Smooth muscle cell (in vitro differentiated cells): ENCODE measurements around the gene MAPK9. TPM values are rescaled to one million over a fixed set of nuclear protein-coding genes. Genes with fewer than 3 reads are reported as not detected.

ENCODE experiments used
- DNase-seq: peaks from one replicate; lab custom pipeline; 2025; ENCODE audit not compliant: unreplicated experiment; lab: John Stamatoyannopoulos, UW
- H2AFZ ChIP-seq: fragments of 200-600 bp; sonication (generic); 2 replicates; pipeline ENCODE4 v1.6.0; 2016; ENCODE audit warnings: antibody characterized with exemption, low read depth, mild to moderate bottlenecking
- H3F3A ChIP-seq: fragments of 200-600 bp; sonication (generic); 2 replicates; pipeline ENCODE4 v1.6.0; 2017; ENCODE audit warnings: antibody characterized with exemption, low read depth
- H3K27ac ChIP-seq: fragments of 200-600 bp; sonication (generic); 2 replicates; pipeline ENCODE4 v1.5.1; 2016; ENCODE audit warnings: low read depth, mild to moderate bottlenecking
- H3K27me3 ChIP-seq: fragments of 200-600 bp; sonication (generic); 2 replicates; pipeline ENCODE4 v1.6.1; 2016; ENCODE audit warnings: low read depth, mild to moderate bottlenecking
- H3K36me3 ChIP-seq: fragments of 200-600 bp; sonication (generic); 2 replicates; pipeline ENCODE4 v1.5.1; 2016; ENCODE audit warnings: low read depth
- H3K4me1 ChIP-seq: fragments of 200-600 bp; sonication (generic); 2 replicates; pipeline ENCODE4 v1.5.1; 2016; ENCODE audit warnings: low read depth
- H3K4me2 ChIP-seq: fragments of 200-600 bp; sonication (generic); 2 replicates; pipeline ENCODE4 v1.6.0; 2016; ENCODE audit warnings: mild to moderate bottlenecking
- H3K4me3 ChIP-seq: fragments of 200-600 bp; sonication (generic); 2 replicates; pipeline ENCODE4 v1.5.1; 2016; ENCODE audit warnings: mild to moderate bottlenecking
- H3K79me2 ChIP-seq: fragments of 200-600 bp; sonication (generic); 2 replicates; pipeline ENCODE4 v1.6.0; 2016; ENCODE audit warnings: low read depth, mild to moderate bottlenecking
- H3K9ac ChIP-seq: fragments of 200-600 bp; sonication (generic); 2 replicates; pipeline ENCODE4 v1.6.0; 2016; ENCODE audit warnings: low read depth
- H3K9me3 ChIP-seq: fragments of 200-600 bp; sonication (generic); replicated peaks from 2 replicates; pipeline ENCODE4 v1.5.1; 2016; ENCODE audit warnings: low read depth
- H4K20me1 ChIP-seq: fragments of 200-600 bp; sonication (generic); 2 replicates; pipeline ENCODE4 v1.6.0; 2016; ENCODE audit warnings: low read depth
- WGBS: methylation state at CpG from one replicate; pipeline ENCODE4 v1.1.7; 2016; ENCODE audit warnings: low lambda C conversion rate; 5-methylcytosine and 5-hydroxymethylcytosine counted together
- polyA plus RNA-seq: library from polyadenylated mRNA; unstranded; fragments of >200 nt; fragmentation: Nextera tagmentation; extraction: Ambion mirVana; gene quantifications from 2 replicates; pipeline ENCODE4 v1.2.1, GENCODE V29; 2016
- total RNA-seq: library from RNA; depleted of rRNA; stranded (reverse); fragments of >200 nt; gene quantifications from 2 replicates; pipeline ENCODE4 v1.2.3, GENCODE V29; 2014
- TF ChIP-seq, protein P1 (sequence below): fragments of 200-600 bp; sonication (generic); IDR thresholded peaks from 2 replicates; pipeline ENCODE4 v1.5.1; 2017; ENCODE audit warnings: borderline replicate concordance, mild to moderate bottlenecking, antibody characterized with exemption; ENCODE audit not compliant: insufficient read depth, poor library complexity, severe bottlenecking

The MAPK9 gene
- total and polyA plus RNA-seq, 2 experiments from 2014 or later = 34.8 to 40.9 TPM

DNA sequence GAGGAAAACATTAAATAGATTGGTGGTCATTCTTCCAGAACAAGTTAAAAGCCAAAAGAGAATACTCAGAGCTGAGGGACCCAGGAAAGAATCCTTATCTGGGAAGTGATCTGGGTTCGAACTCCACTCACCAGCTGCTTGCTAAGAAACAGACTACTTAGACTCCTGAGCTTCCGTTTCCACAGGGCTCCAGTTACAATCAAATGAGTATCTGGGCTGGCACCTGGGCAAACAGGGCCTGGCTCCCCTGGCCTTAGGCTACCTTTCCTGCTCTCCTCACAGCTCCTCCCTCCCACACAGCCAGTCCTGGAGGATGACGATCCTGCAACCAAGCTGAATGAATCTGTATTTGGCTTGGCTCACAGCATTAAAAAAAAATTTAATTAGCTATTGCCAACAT lies 2.5 kb downstream of the MAPK9 start:
- no peak overlapping the region for H2AFZ ChIP-seq
- no peak overlapping the region for H3K27ac ChIP-seq
- no peaks in the 10 kb centered on the region for H3K9me3 ChIP-seq
- TF ChIP-seq, protein P1, sequence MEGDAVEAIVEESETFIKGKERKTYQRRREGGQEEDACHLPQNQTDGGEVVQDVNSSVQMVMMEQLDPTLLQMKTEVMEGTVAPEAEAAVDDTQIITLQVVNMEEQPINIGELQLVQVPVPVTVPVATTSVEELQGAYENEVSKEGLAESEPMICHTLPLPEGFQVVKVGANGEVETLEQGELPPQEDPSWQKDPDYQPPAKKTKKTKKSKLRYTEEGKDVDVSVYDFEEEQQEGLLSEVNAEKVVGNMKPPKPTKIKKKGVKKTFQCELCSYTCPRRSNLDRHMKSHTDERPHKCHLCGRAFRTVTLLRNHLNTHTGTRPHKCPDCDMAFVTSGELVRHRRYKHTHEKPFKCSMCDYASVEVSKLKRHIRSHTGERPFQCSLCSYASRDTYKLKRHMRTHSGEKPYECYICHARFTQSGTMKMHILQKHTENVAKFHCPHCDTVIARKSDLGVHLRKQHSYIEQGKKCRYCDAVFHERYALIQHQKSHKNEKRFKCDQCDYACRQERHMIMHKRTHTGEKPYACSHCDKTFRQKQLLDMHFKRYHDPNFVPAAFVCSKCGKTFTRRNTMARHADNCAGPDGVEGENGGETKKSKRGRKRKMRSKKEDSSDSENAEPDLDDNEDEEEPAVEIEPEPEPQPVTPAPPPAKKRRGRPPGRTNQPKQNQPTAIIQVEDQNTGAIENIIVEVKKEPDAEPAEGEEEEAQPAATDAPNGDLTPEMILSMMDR = no peak
- H3K27me3 ChIP-seq = no peaks in the 10 kb centered on the region
- peaks cover 53% of the 10 kb centered on the region for H3K79me2 ChIP-seq
- DNase-seq = no peak
- H3F3A ChIP-seq = peaks cover 6% of the 10 kb centered on the region
- no peaks in the 10 kb centered on the region for H3K36me3 ChIP-seq
- H4K20me1 ChIP-seq = peaks cover 53% of the 10 kb centered on the region
- 50% methylated on average over 3 of the region's 3 CpGs for WGBS
- peaks cover 5% of the 10 kb centered on the region for H3K4me1 ChIP-seq
- no peak overlapping the region for H3K9ac ChIP-seq
- no peak overlapping the region for H3K4me2 ChIP-seq
- no peak overlapping the region for H3K4me3 ChIP-seq

DNA sequence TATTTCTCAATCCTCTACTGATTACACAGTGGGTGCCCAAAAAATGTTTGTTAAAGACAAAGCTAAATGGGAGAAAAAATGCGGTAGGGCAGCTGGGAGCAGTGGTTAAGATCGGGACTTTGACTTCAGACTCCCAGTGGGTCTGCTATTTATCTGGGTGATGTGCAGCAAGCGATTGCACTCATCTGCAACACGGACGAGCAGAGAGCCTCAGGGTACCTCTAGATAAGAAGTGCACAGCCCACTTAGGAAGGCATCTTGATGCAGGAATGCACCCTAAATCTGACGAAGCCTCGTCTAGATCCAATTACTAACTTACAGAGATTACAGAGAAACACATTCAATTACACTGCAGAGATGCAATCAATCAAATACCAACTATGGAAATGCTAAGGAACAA lies 4.0 kb downstream of the MAPK9 start:
- Histone ChIP-seq H3K9ac (no peak overlapping the region), H3K79me2 (peaks cover 62% of the 10 kb centered on the region), H3K9me3 (no peaks in the 10 kb centered on the region), H3K27ac (no peak overlapping the region), H3F3A (no peaks in the 10 kb centered on the region), H3K4me3 (no peak overlapping the region), H3K27me3 (no peaks in the 10 kb centered on the region), H4K20me1 (peaks cover 61% of the 10 kb centered on the region), H3K4me2 (no peak overlapping the region), H3K4me1 (peaks cover 5% of the 10 kb centered on the region), H2AFZ (no peak overlapping the region), H3K36me3 (no peaks in the 10 kb centered on the region)
- DNase-seq = no peak
- WGBS = 51% methylated on average over 7 of the region's 7 CpGs
- TF ChIP-seq, protein P1 = no peak

DNA sequence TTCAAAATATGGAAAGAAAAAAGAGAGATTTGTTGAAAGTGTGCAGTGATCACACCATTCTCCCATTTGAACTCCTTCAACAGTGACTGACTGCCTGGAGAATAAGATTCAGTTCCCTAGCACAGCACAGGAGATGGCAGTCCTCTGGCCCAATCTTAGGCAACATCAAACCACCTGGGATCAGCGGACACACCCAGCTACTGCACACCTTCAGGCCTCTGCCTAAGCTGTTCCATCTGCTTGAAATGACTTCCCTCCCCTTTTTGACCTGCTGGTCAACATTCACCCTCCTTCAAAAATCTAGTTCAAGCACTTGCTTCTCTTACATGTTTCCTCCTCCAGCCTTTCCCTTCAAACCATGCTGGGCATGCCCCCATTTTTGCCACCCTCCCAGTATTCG lies 4.5 kb downstream of the MAPK9 start:
- H3K27ac ChIP-seq = no peak overlapping the region
- H3F3A ChIP-seq = no peaks in the 10 kb centered on the region
- H3K36me3 ChIP-seq = no peaks in the 10 kb centered on the region
- H3K27me3 ChIP-seq = no peaks in the 10 kb centered on the region
- H4K20me1 ChIP-seq = peaks cover 66% of the 10 kb centered on the region
- H3K9ac ChIP-seq = no peak overlapping the region
- no peak overlapping the region for H3K4me2 ChIP-seq
- H3K4me1 ChIP-seq = peaks cover 5% of the 10 kb centered on the region
- TF ChIP-seq, protein P1 = no peak
- DNase-seq = no peak
- no peak overlapping the region for H3K4me3 ChIP-seq
- H3K9me3 ChIP-seq = no peaks in the 10 kb centered on the region
- H3K79me2 ChIP-seq = peaks cover 63% of the 10 kb centered on the region
- WGBS = 92% methylated on average over 2 of the region's 2 CpGs
- no peak overlapping the region for H2AFZ ChIP-seq

DNA sequence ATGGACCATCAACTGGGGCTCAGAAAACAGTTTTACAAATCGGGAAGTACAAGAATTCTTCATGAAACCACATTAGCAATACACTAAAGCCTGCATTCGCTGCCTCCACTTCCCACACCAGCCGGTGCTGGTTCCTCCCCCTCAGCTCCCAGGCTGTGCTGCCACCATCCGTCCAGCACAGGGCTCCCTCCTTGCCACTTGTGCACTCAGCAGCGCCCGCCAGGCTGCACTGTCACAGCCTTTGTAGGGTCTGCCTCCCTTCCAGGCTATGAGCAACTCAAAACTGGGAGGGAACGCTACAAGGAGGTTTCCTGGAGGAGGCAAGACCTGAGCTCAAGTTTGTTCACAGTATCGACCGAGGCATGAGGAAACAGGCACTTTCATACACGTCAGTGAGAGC lies 7.7 kb downstream of the MAPK9 start:
- H4K20me1 ChIP-seq = peaks cover 67% of the 10 kb centered on the region
- H3K4me2 ChIP-seq = no peak overlapping the region
- H3K4me3 ChIP-seq = no peak overlapping the region
- peaks cover 8% of the 10 kb centered on the region for H3K36me3 ChIP-seq
- peaks cover 54% of the 10 kb centered on the region for H3K79me2 ChIP-seq
- TF ChIP-seq, protein P1 = no peak
- DNase-seq = no peak
- H3K9ac ChIP-seq = no peak overlapping the region
- H2AFZ ChIP-seq = no peak overlapping the region
- H3K27ac ChIP-seq = no peak overlapping the region
- no peaks in the 10 kb centered on the region for H3K27me3 ChIP-seq
- no peaks in the 10 kb centered on the region for H3K4me1 ChIP-seq
- no peaks in the 10 kb centered on the region for H3F3A ChIP-seq
- 88% methylated on average over 10 of the region's 10 CpGs for WGBS
- no peaks in the 10 kb centered on the region for H3K9me3 ChIP-seq
